BLaER1 (cell line): Measurements from ENCODE around the gene ZNF688.

Experiments used
- H3K27ac ChIP-seq: shearing (Covaris generic); formaldehyde crosslinking; 2 replicates; pipeline ENCODE4 v1.8.1; 2022
- H3K27me3 ChIP-seq: shearing (Covaris generic); formaldehyde crosslinking; 2 replicates; pipeline ENCODE4 v1.8.1; 2022
- H3K36me3 ChIP-seq: shearing (Covaris generic); formaldehyde crosslinking; 2 replicates; pipeline ENCODE4 v1.8.1; 2022
- H3K4me1 ChIP-seq: shearing (Covaris generic); formaldehyde crosslinking; 2 replicates; pipeline ENCODE4 v1.8.1; 2022
- H3K4me2 ChIP-seq: shearing (Covaris generic); formaldehyde crosslinking; 2 replicates; pipeline ENCODE4 v1.8.1; 2022
- H3K4me3 ChIP-seq: shearing (Covaris generic); formaldehyde crosslinking; 2 replicates; pipeline ENCODE4 v1.8.1; 2022
- H3K9ac ChIP-seq: shearing (Covaris generic); formaldehyde crosslinking; 2 replicates; pipeline ENCODE4 v1.8.1; 2022
- H3K9me3 ChIP-seq: shearing (Covaris generic); formaldehyde crosslinking; 2 replicates; pipeline ENCODE4 v1.8.1; 2022
- H4K20me1 ChIP-seq: shearing (Covaris generic); formaldehyde crosslinking; 2 replicates; pipeline ENCODE4 v1.8.1; 2022
- Cebpa-rat ChIP-seq: shearing (Covaris generic); IDR thresholded peaks from 2 replicates; pipeline ENCODE4 v1.8.1; 2022

Gene ZNF688

GRCh38 chr16:30588651-30589050 lies 17.1 kb upstream of the ZNF688 start:
- Histone ChIP-seq H3K9me3 (no peaks in the 10 kb centered on the region), H3K36me3 (peaks cover 47% of the 10 kb centered on the region), H4K20me1 (no peaks in the 10 kb centered on the region), H3K27ac (no peak overlapping the region), H3K4me2 (no peak overlapping the region), H3K4me3 (no peak overlapping the region), H3K9ac (no peak overlapping the region), H3K4me1 (peaks cover 31% of the 10 kb centered on the region), H3K27me3 (no peaks in the 10 kb centered on the region)
- no peak for TF ChIP-seq Cebpa-rat

GRCh38 chr16:30585400-30586191 lies 14.1 kb upstream of the ZNF688 start, which contains the start of gene ZNF785:
TSS of gene ZNF785 (minus strand) at chr16:30585697. CDS start at chr16:30585611, 86 bp downstream.
- peak within 1 kb of the TSS; percentile 85 for H3K4me2 ChIP-seq
- H3K9ac ChIP-seq: peak within 1 kb of the TSS; percentile 95
- H3K36me3 ChIP-seq: peaks cover 59% of the 10 kb centered on the region

GRCh38 chr16:30585022-30585399 lies 13.5 kb upstream of the ZNF688 start:
- no peak for TF ChIP-seq Cebpa-rat
- H3K4me3 ChIP-seq: peak overlapping the region; percentile 81
- peak overlapping the region; percentile 85 for H3K4me2 ChIP-seq
- H3K9me3 ChIP-seq: no peaks in the 10 kb centered on the region
- H3K36me3 ChIP-seq: peaks cover 64% of the 10 kb centered on the region
- H3K27me3 ChIP-seq: no peaks in the 10 kb centered on the region
- peaks cover 55% of the 10 kb centered on the region for H3K4me1 ChIP-seq
- H3K9ac ChIP-seq: peak overlapping the region; percentile 95
- H4K20me1 ChIP-seq: no peaks in the 10 kb centered on the region
- H3K27ac ChIP-seq: peak overlapping the region; percentile 95

More at GRCh38 chr16:30585400-30586191, 14.1 kb upstream of the ZNF688 start, which contains the start of gene ZNF785:
- H4K20me1 ChIP-seq: no peaks in the 10 kb centered on the region
- peaks cover 55% of the 10 kb centered on the region for H3K4me1 ChIP-seq
- H3K9me3 ChIP-seq: no peaks in the 10 kb centered on the region
- peak within 1 kb of the TSS; percentile 95 for H3K27ac ChIP-seq
- TF ChIP-seq Cebpa-rat: no peak
- H3K27me3 ChIP-seq: no peaks in the 10 kb centered on the region
- H3K4me3 ChIP-seq: peak within 1 kb of the TSS; percentile 81

GRCh38 chr16:30582611-30583340 lies 11.3 kb upstream of the ZNF688 start:
- Histone ChIP-seq H3K4me2 (peak overlapping the region; percentile 85), H3K9me3 (no peaks in the 10 kb centered on the region), H3K4me1 (peaks cover 65% of the 10 kb centered on the region), H4K20me1 (0 out of 2 replicates have a peak, but pooled peaks cover 8% of the 10 kb centered on the region), H3K27ac (no peak overlapping the region), H3K36me3 (peaks cover 72% of the 10 kb centered on the region), H3K27me3 (no peaks in the 10 kb centered on the region), H3K9ac (0 out of 2 replicates have a peak overlapping the region, but pooled peaks have one; percentile 2), H3K4me3 (no peak overlapping the region)
- TF ChIP-seq Cebpa-rat: no peak

GRCh38 chr16:30581457-30581856 lies 9.9 kb upstream of the ZNF688 start:
- H3K4me1 ChIP-seq: peaks cover 56% of the 10 kb centered on the region
- no peaks in the 10 kb centered on the region for H3K27me3 ChIP-seq
- no peaks in the 10 kb centered on the region for H3K9me3 ChIP-seq
- no peak overlapping the region for H3K9ac ChIP-seq
- H3K36me3 ChIP-seq: peaks cover 75% of the 10 kb centered on the region
- no peak for TF ChIP-seq Cebpa-rat
- H3K4me2 ChIP-seq: peak overlapping the region; percentile 85; the same call in 1 of the 2 replicates
- 0 out of 2 replicates have a peak, but pooled peaks cover 8% of the 10 kb centered on the region for H4K20me1 ChIP-seq
- no peak overlapping the region for H3K27ac ChIP-seq
- H3K4me3 ChIP-seq: no peak overlapping the region

- no peak overlapping the region for H3K9ac ChIP-seq
- H3K4me1 ChIP-seq: peaks cover 56% of the 10 kb centered on the region
- no peaks in the 10 kb centered on the region for H3K27me3 ChIP-seq
- no peak overlapping the region for H3K4me3 ChIP-seq
- TF ChIP-seq Cebpa-rat: no peak
- H3K27ac ChIP-seq: no peak overlapping the region
- peaks cover 48% of the 10 kb centered on the region for H3K36me3 ChIP-seq
- H4K20me1 ChIP-seq: peaks cover 16% of the 10 kb centered on the region; the same call in 1 of the 2 replicates
- H3K4me2 ChIP-seq: no peak overlapping the region
- no peaks in the 10 kb centered on the region for H3K9me3 ChIP-seq
These were observed 3.2 kb upstream of the ZNF688 start for GRCh38 chr16:30574678-30575077.

- H3K36me3 ChIP-seq: peaks cover 11% of the 10 kb centered on the region
- peak overlapping the region; percentile 94 for H3K9ac ChIP-seq
- no peak for TF ChIP-seq Cebpa-rat
- no peaks in the 10 kb centered on the region for H3K27me3 ChIP-seq
- H3K4me1 ChIP-seq: peaks cover 59% of the 10 kb centered on the region
- no peaks in the 10 kb centered on the region for H3K9me3 ChIP-seq
- peak overlapping the region; percentile 96 for H3K27ac ChIP-seq
- H3K4me2 ChIP-seq: peak overlapping the region; percentile 99
- H4K20me1 ChIP-seq: peaks cover 7% of the 10 kb centered on the region; the same call in 1 of the 2 replicates
- peak overlapping the region; percentile 77 for H3K4me3 ChIP-seq
These were observed 674 bp downstream of the ZNF688 start for GRCh38 chr16:30570636-30571444.

GRCh38 chr16:30569746-30570635 lies 1.5 kb downstream of the ZNF688 start:
- Histone ChIP-seq H3K4me1 (peaks cover 59% of the 10 kb centered on the region), H4K20me1 (peaks cover 7% of the 10 kb centered on the region; the same call in 1 of the 2 replicates), H3K4me2 (peak overlapping the region; percentile 99), H3K27me3 (no peaks in the 10 kb centered on the region), H3K4me3 (peak overlapping the region; percentile 77), H3K27ac (peak overlapping the region; percentile 96), H3K9ac (peak overlapping the region; percentile 94), H3K9me3 (no peaks in the 10 kb centered on the region), H3K36me3 (0 out of 2 replicates have a peak, but pooled peaks cover 5% of the 10 kb centered on the region)
- no peak for TF ChIP-seq Cebpa-rat
